Measurements from ENCODE around the gene GSTA2. TPM values are rescaled to one million over a fixed set of nuclear protein-coding genes. Genes with fewer than 3 reads are reported as not detected.
A peak's percentile ranks its signal among the peaks of the same experiment; 100 is the strongest.
"Not testable (repeated sequence)": the region's sequence is repeated elsewhere in the genome, so short reads cannot be mapped to it uniquely, and the experiment has no call there.

The GSTA2 gene
- total RNA-seq, 2 experiments from 2014 or later: not detected

DNA sequence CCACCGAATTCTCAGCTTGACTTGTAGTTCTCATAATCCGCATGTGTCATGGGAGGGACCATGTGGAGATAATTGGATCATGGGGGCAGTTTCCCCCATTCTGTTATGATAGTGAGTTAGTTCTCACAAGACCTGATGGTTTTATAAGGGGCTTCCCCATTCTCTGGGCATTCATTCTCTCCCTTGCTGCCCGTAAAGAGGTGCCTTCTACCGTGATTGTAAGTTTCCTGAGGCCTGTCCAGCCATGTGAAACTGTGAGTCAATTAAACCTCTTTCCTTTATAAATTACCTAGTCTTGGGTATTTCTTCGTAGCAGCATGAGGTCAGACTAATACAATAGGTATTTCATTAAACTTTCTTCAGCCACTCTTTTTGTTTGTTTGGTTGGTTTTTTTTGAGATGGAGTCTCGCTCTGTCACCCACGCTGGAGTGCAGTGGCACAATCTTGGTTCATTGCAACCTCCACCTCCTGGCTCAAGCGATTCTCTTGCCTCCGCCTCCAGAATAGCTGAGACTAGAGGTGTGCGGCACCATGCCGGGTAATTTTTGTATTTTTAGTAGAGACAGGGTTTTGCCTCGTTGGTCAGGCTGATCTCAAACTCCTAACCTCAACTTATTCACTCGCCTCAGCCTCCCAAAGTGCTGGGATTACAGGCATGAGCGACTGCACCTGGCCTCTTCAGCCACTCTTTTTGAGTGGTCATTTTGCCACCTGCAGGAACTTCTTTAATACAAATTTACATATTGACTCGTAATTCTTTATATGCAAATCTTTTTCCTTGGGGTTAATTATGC lies 36.3 kb downstream of the GSTA2 start:
- H3K27ac Mint-ChIP-seq: no peak overlapping the region
- H3K4me3 Mint-ChIP-seq: no peak overlapping the region
- peaks cover 12% of the 10 kb centered on the region for H3K27me3 Mint-ChIP-seq
- H3K36me3 Mint-ChIP-seq: no peaks in the 10 kb centered on the region
- ATAC-seq (ENCODE audit: low read depth) (no peak), DNase-seq (no peak)
- no peaks in the 10 kb centered on the region for H3K9me3 Mint-ChIP-seq
- no peaks in the 10 kb centered on the region for H3K4me1 Mint-ChIP-seq
- POLR2A ChIA-PET: no interaction called here

GRCh38 chr6:52726193-52726542 lies 37.1 kb downstream of the GSTA2 start:
- ATAC-seq (ENCODE audit: low read depth): no peak
- H3K9me3 Mint-ChIP-seq: no peaks in the 10 kb centered on the region
- POLR2A ChIA-PET: no interaction called here
- DNase-seq: no peak
- H3K4me1 Mint-ChIP-seq: no peaks in the 10 kb centered on the region
- no peak overlapping the region for H3K27ac Mint-ChIP-seq
- peaks cover 12% of the 10 kb centered on the region for H3K27me3 Mint-ChIP-seq
- H3K36me3 Mint-ChIP-seq: no peaks in the 10 kb centered on the region
- no peak overlapping the region for H3K4me3 Mint-ChIP-seq

GRCh38 chr6:52725535-52726192 lies 37.6 kb downstream of the GSTA2 start:
- no peak overlapping the region for H3K4me3 Mint-ChIP-seq

DNA sequence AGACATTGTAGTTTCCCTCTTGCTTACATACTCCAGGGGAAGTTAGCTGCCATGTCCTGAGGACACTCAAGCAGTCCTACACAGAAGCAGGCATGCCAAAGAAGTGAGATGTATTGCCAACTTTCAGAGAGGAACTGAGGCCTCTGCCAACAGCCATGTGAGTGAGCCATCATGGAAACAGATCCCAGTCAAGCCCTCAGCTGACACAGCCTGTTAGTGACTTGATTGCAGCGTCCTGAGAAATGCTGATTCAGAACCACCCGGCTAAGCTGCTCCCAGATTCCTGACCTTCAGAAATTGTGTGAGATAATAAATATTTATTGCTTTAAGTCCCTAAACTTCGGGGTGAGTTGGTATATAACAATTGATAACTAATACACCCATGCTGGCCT lies 38.1 kb downstream of the GSTA2 start:
- POLR2A ChIA-PET: no interaction called here
- no peak overlapping the region for H3K27ac Mint-ChIP-seq
- H3K27me3 Mint-ChIP-seq: peaks cover 12% of the 10 kb centered on the region

More at GRCh38 chr6:52725535-52726192, 37.6 kb downstream of the GSTA2 start:
- Mint-ChIP-seq H3K4me1 (no peaks in the 10 kb centered on the region), H3K27me3 (peaks cover 12% of the 10 kb centered on the region), H3K27ac (no peak overlapping the region), H3K36me3 (no peaks in the 10 kb centered on the region), H3K9me3 (no peaks in the 10 kb centered on the region)
- DNase-seq: no peak
- no peak for ATAC-seq (ENCODE audit: low read depth)
- POLR2A ChIA-PET: no interaction called here

GRCh38 chr6:52724406-52725121 lies 38.7 kb downstream of the GSTA2 start:
- H3K9me3 Mint-ChIP-seq: no peaks in the 10 kb centered on the region
- H3K27ac Mint-ChIP-seq: no peak overlapping the region
- DNase-seq: peak; percentile 56
- peaks cover 12% of the 10 kb centered on the region for H3K27me3 Mint-ChIP-seq
- H3K4me1 Mint-ChIP-seq: no peaks in the 10 kb centered on the region
- POLR2A ChIA-PET: no interaction called here
- H3K4me3 Mint-ChIP-seq: no peak overlapping the region
- no peaks in the 10 kb centered on the region for H3K36me3 Mint-ChIP-seq
- ATAC-seq (ENCODE audit: low read depth): peak; percentile 96

More for the DNA sequence above, 38.1 kb downstream of the GSTA2 start:
- no peaks in the 10 kb centered on the region for H3K9me3 Mint-ChIP-seq
- DNase-seq: no peak
- no peaks in the 10 kb centered on the region for H3K4me1 Mint-ChIP-seq
- H3K4me3 Mint-ChIP-seq: no peak overlapping the region
- no peak for ATAC-seq (ENCODE audit: low read depth)
- H3K36me3 Mint-ChIP-seq: no peaks in the 10 kb centered on the region

DNA sequence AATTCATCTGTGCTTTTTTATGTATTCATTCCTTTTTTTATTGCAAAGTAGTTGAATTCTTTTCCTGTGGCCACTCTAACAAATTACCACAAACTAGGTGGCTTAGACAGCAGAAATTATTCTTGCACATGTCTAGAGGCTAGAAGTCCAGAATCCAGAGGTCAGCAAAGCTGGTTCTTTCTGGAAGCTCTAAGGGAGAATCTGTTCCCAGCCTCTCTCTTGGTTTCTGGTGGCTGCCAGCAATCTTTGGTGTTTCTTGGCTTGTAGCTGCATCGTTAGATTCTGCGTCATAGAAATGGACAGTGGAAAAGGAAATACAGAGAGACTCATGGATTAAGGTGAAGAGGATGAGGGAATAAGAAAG lies 39.3 kb downstream of the GSTA2 start:
- Mint-ChIP-seq H3K4me3 (no peak overlapping the region), H3K27ac (no peak overlapping the region), H3K27me3 (peaks cover 12% of the 10 kb centered on the region), H3K9me3 (no peaks in the 10 kb centered on the region), H3K4me1 (no peaks in the 10 kb centered on the region), H3K36me3 (no peaks in the 10 kb centered on the region)
- DNase-seq (no peak), ATAC-seq (ENCODE audit: low read depth) (no peak)
- POLR2A ChIA-PET: no interaction called here

- no peaks in the 10 kb centered on the region for H3K9me3 Mint-ChIP-seq
- H3K27me3 Mint-ChIP-seq: peaks cover 5% of the 10 kb centered on the region
- H3K4me1 Mint-ChIP-seq: no peaks in the 10 kb centered on the region
- H3K27ac Mint-ChIP-seq: no peak overlapping the region
- DNase-seq: no peak
- no peaks in the 10 kb centered on the region for H3K36me3 Mint-ChIP-seq
- H3K4me3 Mint-ChIP-seq: no peak overlapping the region
- no peak for ATAC-seq (ENCODE audit: low read depth)
- POLR2A ChIA-PET: no interaction called here
These were observed 43.0 kb downstream of the GSTA2 start for GRCh38 chr6:52720321-52720720.

DNA sequence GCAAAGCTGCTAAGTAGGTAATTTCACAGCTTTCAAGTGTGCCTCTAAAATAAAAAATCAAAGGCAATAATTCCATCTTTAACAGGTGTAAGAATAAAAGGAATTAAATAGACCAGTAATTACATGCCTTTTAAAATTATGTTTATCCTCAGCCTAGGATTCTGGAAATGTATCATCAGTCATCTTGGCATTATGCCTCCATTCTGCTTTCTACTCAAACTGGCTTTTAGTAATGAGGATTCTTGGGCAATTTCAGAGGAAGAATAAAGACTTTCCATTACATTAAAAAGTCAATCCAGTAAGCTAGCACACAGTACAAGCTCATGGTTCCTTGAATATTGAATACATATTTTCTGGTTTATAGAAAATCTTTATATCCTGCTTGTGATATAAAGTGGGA lies 44.7 kb downstream of the GSTA2 start:
- Mint-ChIP-seq H3K9me3 (no peaks in the 10 kb centered on the region), H3K27ac (no peak overlapping the region), H3K27me3 (peaks cover 5% of the 10 kb centered on the region), H3K36me3 (no peaks in the 10 kb centered on the region), H3K4me1 (no peaks in the 10 kb centered on the region), H3K4me3 (no peak overlapping the region)
- DNase-seq (no peak), ATAC-seq (ENCODE audit: low read depth) (no peak)
- POLR2A ChIA-PET: no interaction called here

- H3K4me3 Mint-ChIP-seq; H3K4me1 Mint-ChIP-seq; H3K27ac Mint-ChIP-seq; ATAC-seq (ENCODE audit: low read depth); DNase-seq; POLR2A ChIA-PET; H3K9me3 Mint-ChIP-seq; H3K36me3 Mint-ChIP-seq; H3K27me3 Mint-ChIP-seq: not testable (repeated sequence)
These were observed 48.5 kb downstream of the GSTA2 start for GRCh38 chr6:52714761-52715160.

DNA sequence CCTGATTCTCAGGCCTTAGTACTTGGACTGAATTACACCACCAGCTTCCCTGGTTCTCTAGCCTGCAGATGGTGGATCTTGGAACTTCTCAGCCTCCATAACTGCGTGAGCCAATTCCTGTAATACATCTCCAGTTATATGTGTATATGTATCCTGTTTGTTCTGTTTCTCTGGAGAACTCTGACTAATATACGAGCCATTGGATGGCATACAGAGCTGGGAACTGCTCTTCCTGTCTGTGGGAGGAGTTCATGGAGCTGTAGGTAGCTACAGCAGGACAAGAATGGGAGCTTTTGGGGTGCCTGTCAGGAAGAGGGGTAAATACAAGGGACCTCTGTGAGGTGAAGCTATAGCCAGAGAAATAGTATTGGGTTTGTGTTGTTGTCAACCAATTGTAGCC lies 51.1 kb downstream of the GSTA2 start:
- DNase-seq (no peak), ATAC-seq (ENCODE audit: low read depth) (no peak)
- Mint-ChIP-seq H3K4me1 (no peaks in the 10 kb centered on the region), H3K27ac (no peak overlapping the region), H3K27me3 (peaks cover 7% of the 10 kb centered on the region), H3K4me3 (no peak overlapping the region), H3K9me3 (peaks cover 5% of the 10 kb centered on the region), H3K36me3 (no peaks in the 10 kb centered on the region)
- POLR2A ChIA-PET: no interaction called here

GRCh38 chr6:52707963-52708680 lies 55.2 kb downstream of the GSTA2 start:
- Mint-ChIP-seq H3K9me3 (peaks cover 6% of the 10 kb centered on the region), H3K4me1 (no peaks in the 10 kb centered on the region), H3K27me3 (peaks cover 10% of the 10 kb centered on the region), H3K36me3 (no peaks in the 10 kb centered on the region), H3K4me3 (no peak overlapping the region), H3K27ac (no peak overlapping the region)
- ATAC-seq (ENCODE audit: low read depth): no peak
- POLR2A ChIA-PET: no interaction called here
- no peak for DNase-seq

GRCh38 chr6:52706001-52706400 lies 57.3 kb downstream of the GSTA2 start:
- Mint-ChIP-seq H3K36me3 (no peaks in the 10 kb centered on the region), H3K27me3 (peaks cover 16% of the 10 kb centered on the region), H3K9me3 (peaks cover 6% of the 10 kb centered on the region), H3K4me1 (no peaks in the 10 kb centered on the region), H3K4me3 (no peak overlapping the region), H3K27ac (no peak overlapping the region)
- POLR2A ChIA-PET: no interaction called here
- ATAC-seq (ENCODE audit: low read depth): no peak
- no peak for DNase-seq

DNA sequence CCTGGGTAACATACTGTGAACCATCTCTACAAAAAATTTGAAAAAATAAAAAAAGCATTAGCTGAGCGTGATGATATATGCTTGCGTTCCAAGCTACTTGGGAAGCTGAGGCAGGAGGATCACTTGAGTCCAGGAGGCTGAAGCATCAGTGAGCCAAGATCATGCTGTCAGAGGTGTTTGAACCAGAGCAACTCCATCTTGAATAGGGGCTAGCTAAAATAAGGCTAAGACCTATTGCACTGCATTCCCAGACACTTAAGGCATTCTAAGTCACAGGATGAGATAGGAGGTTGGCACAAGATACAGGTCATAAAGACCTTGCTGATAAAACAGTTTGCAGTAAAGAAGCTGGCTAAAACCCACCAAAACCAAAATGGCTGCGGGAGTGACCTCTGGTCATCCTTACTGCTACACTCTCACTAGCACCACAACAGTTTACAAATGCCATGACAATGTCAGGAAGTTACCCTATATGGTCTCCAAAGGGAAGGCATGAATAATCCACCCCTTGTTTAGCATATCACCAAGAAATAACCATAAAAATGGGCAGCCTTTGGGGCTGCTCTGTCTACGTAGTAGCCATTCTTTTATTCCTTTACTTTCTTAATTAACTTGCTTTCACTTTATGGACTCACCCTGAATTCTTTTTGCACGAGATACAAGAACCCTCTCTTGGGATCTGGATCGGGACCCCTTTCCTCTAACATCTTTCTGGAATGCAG lies 58.3 kb downstream of the GSTA2 start:
- H3K4me1 Mint-ChIP-seq; H3K27ac Mint-ChIP-seq; DNase-seq; H3K36me3 Mint-ChIP-seq; H3K4me3 Mint-ChIP-seq; POLR2A ChIA-PET; H3K9me3 Mint-ChIP-seq; ATAC-seq (ENCODE audit: low read depth): not testable (repeated sequence)
- H3K27me3 Mint-ChIP-seq: peaks cover 14% of the 10 kb centered on the region

Data from activated naive CD8-positive, alpha-beta T cell treated with anti-CD3 and anti-CD28 coated beads, Interleukin-2, amount 10 ng/mL, durations not matched to agents 7 days and 5 days (primary cell).